GM12878 (cell line): Measurements from ENCODE around the gene FAM114A2. TPM values are rescaled to one million over a fixed set of nuclear protein-coding genes. Genes with fewer than 3 reads are reported as not detected.

Source experiments
- ATAC-seq: fragments of 200-7000 bp; cut with Tn5 transposase; 3 replicates; pipeline ENCODE4 v1.9.1; 2020; ENCODE audit warnings: mild to moderate bottlenecking, moderate library complexity
- Bru-seq: library from RNA; stranded (reverse); fragments of 400-500 nt; gene quantifications from one replicate; lab custom pipeline; 2021; lab: Mats Ljungman, UMichigan
- BruChase-seq, 2 experiments: library from RNA; stranded (reverse); fragments of 400-500 nt; gene quantifications; one replicate each; lab custom pipeline; 2021; lab: Mats Ljungman, UMichigan
- BruUV-seq: library from RNA; stranded (reverse); fragments of 400-500 nt; replicated peaks from 2 replicates; lab custom pipeline; 2021; lab: Mats Ljungman, UMichigan
- CTCF ChIA-PET: fragments of 300-600 bp; sonication (Branson Sonifier 250); formaldehyde crosslinking; extraction: SDS; loops from one replicate; lab custom pipeline; 2021; ENCODE audit warnings: inconsistent platforms; lab: Yijun Ruan, JAX
- POLR2A ChIA-PET: fragments of 350-600 bp; formaldehyde crosslinking; extraction: SDS; loops from one replicate; lab custom pipeline; 2021; ENCODE audit warnings: inconsistent platforms; lab: Charles Lee
- RAD21 ChIA-PET: fragments of 300-600 bp; sonication (Branson Sonifier 250); formaldehyde crosslinking; loops from one replicate; lab custom pipeline; 2023; ENCODE audit warnings: antibody characterized with exemption; ENCODE audit not compliant: unreplicated experiment; lab: Charles Lee
- SMC1A ChIA-PET: fragments of 300-600 bp; sonication (Branson Sonifier 250); formaldehyde crosslinking; loops from one replicate; lab custom pipeline; 2023; ENCODE audit not compliant: unreplicated experiment, uncharacterized antibody; lab: Charles Lee
- DNase-seq: peaks from one replicate; pipeline ENCODE4 v3.0.0-alpha.2; 2011; ENCODE audit warnings: low read depth, low spot score
- FAIRE-seq: peaks from 3 replicates; lab custom pipeline; 2011; peaks lifted over from hg19 to GRCh38; lab: Jason Lieb, UNC
- H2AFZ ChIP-seq: 2 replicates; pipeline ENCODE4 v1.6.0; 2011; ENCODE audit warnings: low read depth, low read length, control low read depth; ENCODE audit not compliant: control insufficient read depth
- H3K27ac ChIP-seq: 2 replicates; pipeline ENCODE4 v1.5.1; 2011; ENCODE audit warnings: control low read depth; ENCODE audit not compliant: control insufficient read depth, insufficient read depth
- H3K27me3 ChIP-seq, 2 experiments: replicated peaks in 1 of 2; 2 replicates each; pipeline versions ENCODE4 v1.6.0 to v1.6.1; 2011; ENCODE audit warnings: low read length in 1 of 2; ENCODE audit not compliant: control insufficient read depth in 2 of 2, insufficient read depth in 2 of 2
- H3K36me3 ChIP-seq, 2 experiments: 2 replicates each; pipeline ENCODE4 v1.5.1; 2011; ENCODE audit warnings: low read length in 1 of 2; ENCODE audit not compliant: control insufficient read depth in 2 of 2, insufficient read depth in 2 of 2
- H3K4me1 ChIP-seq: 2 replicates; pipeline ENCODE4 v1.6.1; 2011; ENCODE audit warnings: mild to moderate bottlenecking, low read length, moderate library complexity, mixed read lengths; ENCODE audit not compliant: control insufficient read depth, insufficient read depth
- H3K4me2 ChIP-seq: 2 replicates; pipeline ENCODE4 v1.6.0; 2011; ENCODE audit warnings: control low read depth; ENCODE audit not compliant: control insufficient read depth, insufficient read depth
- H3K4me3 ChIP-seq: fragments of 200-600 bp; sonication (generic); 2 replicates; pipeline ENCODE4 v1.5.1; 2016
- H3K79me2 ChIP-seq: 2 replicates; pipeline ENCODE4 v1.6.0; 2011; ENCODE audit warnings: low read length; ENCODE audit not compliant: control insufficient read depth, insufficient read depth
- H3K9ac ChIP-seq: 2 replicates; pipeline ENCODE4 v1.8.0; 2011; ENCODE audit warnings: low read length, control low read depth, mixed read lengths; ENCODE audit not compliant: control insufficient read depth, insufficient read depth
- H3K9me3 ChIP-seq: replicated peaks from 3 replicates; pipeline ENCODE4 v1.5.1; 2011; ENCODE audit warnings: mild to moderate bottlenecking, low read length; ENCODE audit not compliant: control insufficient read depth, insufficient read depth
- H4K20me1 ChIP-seq: 2 replicates; pipeline ENCODE4 v1.6.0; 2011; ENCODE audit not compliant: control insufficient read depth, insufficient read depth
- BCL3 ChIP-seq: IDR thresholded peaks from 2 replicates; pipeline ENCODE4 v1.6.1; 2011; ENCODE audit warnings: borderline replicate concordance, low read depth, mild to moderate bottlenecking, moderate library complexity, low read length; ENCODE audit not compliant: insufficient read depth, poor library complexity, severe bottlenecking
- CBX5 ChIP-seq: sonication (generic); IDR thresholded peaks from 2 replicates; pipeline ENCODE4 v1.6.1; 2016; ENCODE audit warnings: low read depth, moderate library complexity, mild to moderate bottlenecking, inconsistent platforms
- FOS ChIP-seq: IDR thresholded peaks from 3 replicates; pipeline ENCODE4 v1.6.1; 2011; ENCODE audit warnings: borderline replicate concordance; ENCODE audit not compliant: insufficient read length; ENCODE audit errors: extremely low read depth
- IRF5 ChIP-seq: fragments of 450-650 bp; IDR thresholded peaks from 2 replicates; pipeline ENCODE4 v1.6.1; 2017; ENCODE audit warnings: borderline replicate concordance
- PML ChIP-seq: IDR thresholded peaks from 2 replicates; pipeline ENCODE4 v1.6.1; 2012; ENCODE audit warnings: low read length, inconsistent platforms
- SP1 ChIP-seq: IDR thresholded peaks from one replicate; pipeline ENCODE4 v1.6.1; 2011; ENCODE audit warnings: low read depth, low read length
- YBX1 ChIP-seq: fragments of 450-650 bp; IDR thresholded peaks from 2 replicates; pipeline ENCODE4 v1.6.1; 2016; ENCODE audit warnings: antibody characterized with exemption
- WGBS: methylation state at CpG from one replicate; pipeline ENCODE4 v1.1.6; 2016; ENCODE audit warnings: low lambda C conversion rate; ENCODE audit not compliant: insufficient replicate concordance, insufficient coverage; ENCODE audit errors: missing lambda C conversion rate; 5-methylcytosine and 5-hydroxymethylcytosine counted together
- in situ Hi-C: fragments of 300-500 bp; cut with MboI; formaldehyde crosslinking; loops from 9 replicates; pipeline ENCODE4 v1.14.3; 2018; ENCODE audit warnings: mixed read lengths
- intact Hi-C: fragments of 100-400 bp; cut with micrococcal nuclease; formaldehyde crosslinking; loops from one replicate; pipeline ENCODE4 v1.14.2; 2022; ENCODE audit not compliant: unreplicated experiment
- long read RNA-seq, 2 experiments: library from polyadenylated mRNA; unstranded; transcript quantifications; one replicate each; pipeline ENCODE4 v2.0.0, GENCODE V29; 2019 to 2020
- polyA minus RNA-seq, 3 experiments: library from RNA; depleted of rRNA, polyadenylated mRNA; stranded (reverse); fragments of >200 nt; gene quantifications; 2 replicates each; pipeline ENCODE4 v1.2.3, GENCODE V29; 2011
- polyA plus RNA-seq, 11 experiments: library from polyadenylated mRNA; depleted of rRNA in 4 of 11; unstranded in 6 of 11; stranded (reverse) in 5 of 11; fragments of >200 nt; fragmentation: Nextera tagmentation in 4 of 11; fragmentation: Illumina TruSeq in 1 of 11; extraction: Ambion mirVana in 4 of 11; extraction: Trizol in 1 of 11; gene quantifications; 1 replicate in 1 of 11; 2 replicates in 10 of 11; pipeline versions ENCODE4 v1.2.1 to v1.2.3, GENCODE V29; 2011 to 2016; ENCODE audit warnings: inconsistent platforms in 2 of 11, missing spikeins in 2 of 11, low read depth in 1 of 11
- total RNA-seq, 4 experiments: library from RNA; depleted of rRNA in 3 of 4; stranded (reverse); fragments of >200 nt in 3 of 4; fragmentation: Illumina TruSeq in 1 of 4; extraction: Trizol in 1 of 4; gene quantifications; 2 replicates each; pipeline versions ENCODE4 v1.2.1 to v1.2.3, GENCODE V29; 2013 to 2021
- TF ChIP-seq, protein P1 (sequence below): fragments of 450-650 bp; formaldehyde crosslinking; IDR thresholded peaks from 2 replicates; pipeline ENCODE4 v1.4.0; 2020; ENCODE audit warnings: mild to moderate bottlenecking, moderate library complexity
- TF ChIP-seq, protein P2 (sequence below): IDR thresholded peaks from 2 replicates; pipeline ENCODE4 v1.6.1; 2011; ENCODE audit warnings: borderline replicate concordance, low read depth, mild to moderate bottlenecking, moderate library complexity, mixed read lengths, low read length; ENCODE audit not compliant: insufficient read depth; ENCODE audit errors: extremely low read length

Gene FAM114A2
- total RNA-seq (2013; cell fraction: nucleolus; rRNA removed): 37.6 and 45.8 TPM in 2 replicates
- total RNA-seq (2014; rRNA removed) (18.2 and 20.5 TPM in 2 replicates), total RNA-seq (2014; rRNA removed; fragmentation: Illumina TruSeq; extraction: Trizol) (29.6 and 30.7 TPM in 2 replicates), total RNA-seq (2021) (22.9 and 26.1 TPM in 2 replicates), polyA plus RNA-seq (2011; rRNA removed) (22.9 and 33.7 TPM in 2 replicates), polyA plus RNA-seq (2014; fragmentation: Illumina TruSeq; extraction: Trizol) (31.2 and 32.8 TPM in 2 replicates), polyA plus RNA-seq (2014; fragmentation: Nextera tagmentation; extraction: Ambion mirVana) (10 to 100 TPM; 16.8 to 17.4 TPM), polyA plus RNA-seq (2014; rRNA removed) (19.1 and 20.9 TPM in 2 replicates), polyA plus RNA-seq (2016; fragmentation: Nextera tagmentation; extraction: Ambion mirVana) (10 to 100 TPM; 25.6 to 26.6 TPM), polyA minus RNA-seq (2011; rRNA and poly(A)+ RNA removed) (24.5 and 27.9 TPM in 2 replicates), Bru-seq, nascent RNA (percentile 74 among the genes with signal in this experiment), BruChase-seq, experiment 1, labeled RNA remaining after a 6-hour chase (percentile 65 among the genes with signal in this experiment), BruChase-seq, experiment 2, labeled RNA remaining after a 2-hour chase (percentile 66 among the genes with signal in this experiment)
- 15.4 TPM for polyA plus RNA-seq (2011; ENCODE audit: low read depth)
- 13.8 and 15.7 TPM in 2 replicates for polyA plus RNA-seq (2011; cell fraction: cytosol; rRNA removed)
- polyA plus RNA-seq (2011; cell fraction: nucleus; rRNA removed): 13.2 and 15.3 TPM in 2 replicates
- 14.4 and 17.7 TPM in 2 replicates for polyA plus RNA-seq (2012)
- polyA minus RNA-seq (2011; cell fraction: cytosol; rRNA and poly(A)+ RNA removed): 8.6 and 16.3 TPM in 2 replicates
- 17.4 and 25.0 TPM in 2 replicates for polyA minus RNA-seq (2011; cell fraction: nucleus; rRNA and poly(A)+ RNA removed)
- long read RNA-seq, experiment 1, full-length matches to known transcripts: 17 of 30 reads
- long read RNA-seq, experiment 1, partial matches to known transcripts: 4 of 30 reads
- long read RNA-seq, experiment 1, other reads (novel, unspliced or antisense): 9 of 30 reads
- long read RNA-seq, experiment 2, full-length matches to known transcripts: 180 of 271 reads
- long read RNA-seq, experiment 2, partial matches to known transcripts: 26 of 271 reads
- long read RNA-seq, experiment 2, other reads (novel, unspliced or antisense): 65 of 271 reads

- peak within 1 kb of the TSS; percentile 88 for H3K27ac ChIP-seq
- H3K9ac ChIP-seq: peak within 1 kb of the TSS; percentile 95
- in situ Hi-C loops (no loop called here), intact Hi-C loops (no loop called here)
- H2AFZ ChIP-seq: peak within 1 kb of the TSS; percentile 97
- 5% methylated on average over 51 of the region's 51 CpGs for WGBS
- ChIA-PET SMC1A (interaction anchor here (1.0 to 3.7 kb wide), 4 partner anchors 11 to 33 kb away, joined by 3 to 27 read pairs (median 6); no protein-coding TSS in a partner anchor), POLR2A (interaction anchor here (0.8 to 1.7 kb wide), 7 partner anchors 8 to 464 kb away, joined by 3 to 7 read pairs (median 3); partner anchors contain the start of gene GALNT10), RAD21 (interaction anchor here (0.9 to 1.8 kb wide), 2 partner anchors 26 to 33 kb away, joined by 3 to 5 read pairs; no protein-coding TSS in a partner anchor), CTCF (interaction anchor here (0.8 to 2.1 kb wide), 7 partner anchors 10 to 425 kb away, joined by 3 to 6 read pairs (median 5); no protein-coding TSS in a partner anchor)
- H3K4me1 ChIP-seq: no peaks in the 10 kb centered on the region
- H3K36me3 ChIP-seq: no peaks in the 10 kb centered on the region; a peak in 1 of 4 replicates
- FAIRE-seq (peak; percentile 94), DNase-seq (peak; percentile 64), ATAC-seq (peak; percentile 99)
- TSS peak; percentile 84 for BruUV-seq
- peak within 1 kb of the TSS; percentile 90 for H3K4me3 ChIP-seq
- H3K27me3 ChIP-seq: no peaks in the 10 kb centered on the region
- H3K4me2 ChIP-seq: peak within 1 kb of the TSS; percentile 94
- no peaks in the 10 kb centered on the region for H3K9me3 ChIP-seq
- H4K20me1 ChIP-seq: no peaks in the 10 kb centered on the region
- H3K79me2 ChIP-seq: peaks cover 33% of the 10 kb centered on the region
- no peak for TF ChIP-seq FOS
- TF ChIP-seq, protein P1, sequence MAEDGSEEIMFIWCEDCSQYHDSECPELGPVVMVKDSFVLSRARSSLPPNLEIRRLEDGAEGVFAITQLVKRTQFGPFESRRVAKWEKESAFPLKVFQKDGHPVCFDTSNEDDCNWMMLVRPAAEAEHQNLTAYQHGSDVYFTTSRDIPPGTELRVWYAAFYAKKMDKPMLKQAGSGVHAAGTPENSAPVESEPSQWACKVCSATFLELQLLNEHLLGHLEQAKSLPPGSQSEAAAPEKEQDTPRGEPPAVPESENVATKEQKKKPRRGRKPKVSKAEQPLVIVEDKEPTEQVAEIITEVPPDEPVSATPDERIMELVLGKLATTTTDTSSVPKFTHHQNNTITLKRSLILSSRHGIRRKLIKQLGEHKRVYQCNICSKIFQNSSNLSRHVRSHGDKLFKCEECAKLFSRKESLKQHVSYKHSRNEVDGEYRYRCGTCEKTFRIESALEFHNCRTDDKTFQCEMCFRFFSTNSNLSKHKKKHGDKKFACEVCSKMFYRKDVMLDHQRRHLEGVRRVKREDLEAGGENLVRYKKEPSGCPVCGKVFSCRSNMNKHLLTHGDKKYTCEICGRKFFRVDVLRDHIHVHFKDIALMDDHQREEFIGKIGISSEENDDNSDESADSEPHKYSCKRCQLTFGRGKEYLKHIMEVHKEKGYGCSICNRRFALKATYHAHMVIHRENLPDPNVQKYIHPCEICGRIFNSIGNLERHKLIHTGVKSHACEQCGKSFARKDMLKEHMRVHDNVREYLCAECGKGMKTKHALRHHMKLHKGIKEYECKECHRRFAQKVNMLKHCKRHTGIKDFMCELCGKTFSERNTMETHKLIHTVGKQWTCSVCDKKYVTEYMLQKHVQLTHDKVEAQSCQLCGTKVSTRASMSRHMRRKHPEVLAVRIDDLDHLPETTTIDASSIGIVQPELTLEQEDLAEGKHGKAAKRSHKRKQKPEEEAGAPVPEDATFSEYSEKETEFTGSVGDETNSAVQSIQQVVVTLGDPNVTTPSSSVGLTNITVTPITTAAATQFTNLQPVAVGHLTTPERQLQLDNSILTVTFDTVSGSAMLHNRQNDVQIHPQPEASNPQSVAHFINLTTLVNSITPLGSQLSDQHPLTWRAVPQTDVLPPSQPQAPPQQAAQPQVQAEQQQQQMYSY (CRISPR knock-in tag): no peak
- TF ChIP-seq IRF5: no peak
- TF ChIP-seq BCL3: no peak
- TF ChIP-seq SP1: peak; percentile 16
- no peak for TF ChIP-seq YBX1
- TF ChIP-seq, protein P2, sequence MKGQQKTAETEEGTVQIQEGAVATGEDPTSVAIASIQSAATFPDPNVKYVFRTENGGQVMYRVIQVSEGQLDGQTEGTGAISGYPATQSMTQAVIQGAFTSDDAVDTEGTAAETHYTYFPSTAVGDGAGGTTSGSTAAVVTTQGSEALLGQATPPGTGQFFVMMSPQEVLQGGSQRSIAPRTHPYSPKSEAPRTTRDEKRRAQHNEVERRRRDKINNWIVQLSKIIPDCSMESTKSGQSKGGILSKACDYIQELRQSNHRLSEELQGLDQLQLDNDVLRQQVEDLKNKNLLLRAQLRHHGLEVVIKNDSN: no peak
- TF ChIP-seq PML: peak; percentile 96
- no peak for TF ChIP-seq CBX5
Observed at GRCh38 chr5:154038707-154039457, at the start of gene FAM114A2, which contains the start of gene MFAP3. FAM114A2 (minus strand) TSS chr5:154038910; CDS start chr5:154034953, 3,957 bp downstream. MFAP3 (plus strand) TSS chr5:154038967; CDS start chr5:154049723, 10,756 bp downstream.
